ENCODE results near the gene E4F1. TPM values are rescaled to one million over a fixed set of nuclear protein-coding genes. Genes with fewer than 3 reads are reported as not detected.

The E4F1 gene
- total and polyA plus RNA-seq, 9 of the 15 experiments (the other 6 are each of a cell fraction or from before 2014, with no cell fraction given), result 0.48 to 94.9 (median 20.4) TPM

GRCh38 chr16:2205104-2205966 lies 18.1 kb upstream of the E4F1 start, which contains the start of gene MLST8 (continued):
- no peak for TF ChIP-seq ATF4 (CRISPR knock-in tag; IDR thresholded peaks at IDR 0.05)
- TF ChIP-seq CXXC5 (CRISPR knock-in tag; IDR thresholded peaks at IDR 0.05), result peak; percentile 93
- TF ChIP-seq ARID1B (IDR thresholded peaks at IDR 0.05), result peak; percentile 25
- peak; percentile 65; the same call in 1 of the 2 replicates for TF ChIP-seq OTX1 (CRISPR knock-in tag; IDR thresholded peaks at IDR 0.05)
- TF ChIP-seq ZKSCAN1 (IDR thresholded peaks at IDR 0.05; ENCODE audit: low read depth, low read length), result peak; percentile 13; the same call in 1 of the 2 replicates
- TF ChIP-seq HNRNPLL (IDR thresholded peaks at IDR 0.05; ENCODE audit: low read depth, low read length, poor library complexity, severe bottlenecking), result peak; percentile 89
- TF ChIP-seq SIN3B (IDR thresholded peaks at IDR 0.05; ENCODE audit: low read depth), result peak; percentile 89
- peak; percentile 74; the same call in 1 of the 2 replicates for TF ChIP-seq HMGXB4 (CRISPR knock-in tag; IDR thresholded peaks at IDR 0.05)
- TF ChIP-seq ZFPM2 (CRISPR knock-in tag; IDR thresholded peaks at IDR 0.05), result no peak
- 0 out of 2 replicates have a peak, but pooled peaks have one; percentile 56 for TF ChIP-seq ZNF133 (CRISPR knock-in tag; IDR thresholded peaks at IDR 0.05)
- peak; percentile 45 for TF ChIP-seq NEUROD1 (IDR thresholded peaks at IDR 0.05; ENCODE audit: borderline replicate concordance, low read depth, low read length, partially characterized antibody)
- peak; percentile 100 for TF ChIP-seq VEZF1 (CRISPR knock-in tag; IDR thresholded peaks at IDR 0.05)
- TF ChIP-seq KDM5B (IDR thresholded peaks at IDR 0.05; ENCODE audit: insufficient replicate concordance, low read depth, low read length), result peak; percentile 84
- TF ChIP-seq ERF (CRISPR knock-in tag; IDR thresholded peaks at IDR 0.05), result peak; percentile 93
- TF ChIP-seq ZNF12 (CRISPR knock-in tag; IDR thresholded peaks at IDR 0.05), result no peak; the same call in 1 of the 2 replicates
- peak in 1 of 2 experiments; percentile 87; a peak in 2 of 4 replicates for TF ChIP-seq BCLAF1 (IDR thresholded peaks at IDR 0.05; ENCODE audit: borderline replicate concordance in 1 of 2, control insufficient read depth in 1 of 2, low read depth in 2 of 2, low read length in 1 of 2)
- peak; percentile 66 for TF ChIP-seq SOX6 (IDR thresholded peaks at IDR 0.05)
- TF ChIP-seq SIX5 (IDR thresholded peaks at IDR 0.05; ENCODE audit: borderline replicate concordance in 1 of 2, insufficient read depth in 1 of 2, low read depth in 1 of 2, low read length in 2 of 2), result peak in 1 of 2 experiments; percentile 55; a peak in 1 of 4 replicates
- peak; percentile 60; the same call in 1 of the 2 replicates for TF ChIP-seq SREBF1 (IDR thresholded peaks at IDR 0.05; ENCODE audit: borderline replicate concordance, low read depth, low read length)

Measured in K562 (cell line).